ENCODE data around the gene RABGAP1L. TPM values are rescaled to one million over a fixed set of nuclear protein-coding genes. Genes with fewer than 3 reads are reported as not detected.

Gene RABGAP1L
- total and polyA plus RNA-seq, 2 donors (not counting 3 experiments of a cell fraction or from before 2014, with no cell fraction given), result 6.4 to 22.2 TPM

DNA sequence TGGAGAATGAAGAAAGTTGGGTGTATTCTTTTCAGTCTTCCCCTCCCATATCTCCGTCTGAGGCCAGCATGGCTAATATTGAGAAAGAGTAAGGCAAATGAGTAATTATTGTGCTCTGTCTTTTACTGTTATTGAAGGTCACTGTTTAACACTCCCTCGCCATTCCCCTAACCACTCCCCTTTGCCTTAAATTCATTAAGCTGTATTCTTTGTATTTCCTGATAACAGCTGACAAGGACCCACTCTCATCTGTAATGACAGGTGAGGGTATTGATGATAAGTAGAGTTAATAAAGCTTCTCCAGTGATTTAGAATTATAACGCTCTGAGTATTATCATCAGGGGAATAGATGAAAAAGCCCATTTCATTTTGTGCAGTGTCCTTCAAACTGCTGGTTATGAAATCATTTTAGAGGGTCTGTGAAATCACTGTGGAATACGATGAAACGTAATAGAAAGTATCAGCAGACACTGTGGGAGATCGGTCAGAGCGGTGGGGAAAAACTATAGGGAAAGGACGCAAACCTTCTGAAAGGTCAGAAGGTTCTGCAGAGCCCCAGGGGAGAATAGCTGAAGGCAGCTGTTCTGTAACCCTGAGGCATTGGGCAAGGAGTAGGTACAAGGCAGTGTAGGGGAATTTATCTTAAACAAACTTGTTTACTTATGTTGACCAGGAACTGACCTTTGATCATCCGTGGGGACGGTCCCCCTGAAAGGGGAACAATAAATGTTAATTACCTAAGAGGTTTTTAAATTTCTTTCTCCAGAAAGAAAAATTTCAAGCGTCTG is 794.2 kb downstream of the RABGAP1L start:
- H3K27me3 ChIP-seq (ENCODE audit: control insufficient read depth in 2 of 2, insufficient read depth in 2 of 2, low read length in 2 of 2), result peaks cover 0 to 5% of the 10 kb centered on the region in 2 experiments
- TF ChIP-seq POLR2A (IDR thresholded peaks at IDR 0.05; ENCODE audit: low read depth, low read length) (no peak), POLR2AphosphoS5 (IDR thresholded peaks at IDR 0.05; ENCODE audit: insufficient read depth, low read depth, low read length) (no peak), GATA2 (IDR thresholded peaks at IDR 0.05; ENCODE audit: insufficient read depth, insufficient read length, low read depth, low read length) (no peak), FOS (IDR thresholded peaks at IDR 0.05; ENCODE audit: borderline replicate concordance, insufficient read depth, low read length) (no peak), JUN (IDR thresholded peaks at IDR 0.05; ENCODE audit: borderline replicate concordance, insufficient read depth, insufficient read length, low read depth) (no peak), MYC (IDR thresholded peaks at IDR 0.05; ENCODE audit: low read depth, low read length) (no peak)
- TF ChIP-seq, protein P1, sequence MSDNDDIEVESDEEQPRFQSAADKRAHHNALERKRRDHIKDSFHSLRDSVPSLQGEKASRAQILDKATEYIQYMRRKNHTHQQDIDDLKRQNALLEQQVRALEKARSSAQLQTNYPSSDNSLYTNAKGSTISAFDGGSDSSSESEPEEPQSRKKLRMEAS (IDR thresholded peaks at IDR 0.05; ENCODE audit: insufficient read depth, insufficient read length), result no peak
- H3K9me1 ChIP-seq (replicated peaks; ENCODE audit: control insufficient read depth, extremely low read depth, insufficient read depth, low read length), result no peaks in the 10 kb centered on the region
- ChIA-PET POLR2A (interaction anchor here (0.6 kb wide), 1 partner anchor 21 kb away, joined by 3 read pairs; no protein-coding TSS in a partner anchor), CTCF (no interaction called here)
- no peak overlapping the region for H2AFZ ChIP-seq (ENCODE audit: low read depth, low read length)
- no peaks in the 10 kb centered on the region for H4K20me1 ChIP-seq (replicated peaks; ENCODE audit: control insufficient read depth, extremely low read depth, insufficient read depth, low read length)
- DNase-seq (ENCODE audit: low read depth, low spot score) (no peak), FAIRE-seq (no peak)
- H3K4me1 ChIP-seq (ENCODE audit: control insufficient read depth, extremely low read depth, insufficient read depth, low read length), result peaks cover 3% of the 10 kb centered on the region
- dilution Hi-C loops (cut with MboI; ENCODE audit: extremely low pct_ligation_motif_present, low sequenced_read_pairs) (no loop called here), intact Hi-C loops (cut with micrococcal nuclease) (no loop called here)
- H3K4me3 ChIP-seq (replicated peaks in 1 of 3; ENCODE audit: insufficient read depth in 1 of 3, low read depth in 1 of 3, low read length in 3 of 3), result no peak overlapping the region
- no peak overlapping the region for H3K9ac ChIP-seq (replicated peaks; ENCODE audit: extremely low read depth, insufficient read depth, low read length)
- H3K36me3 ChIP-seq (ENCODE audit: control insufficient read depth in 2 of 2, extremely low read depth in 1 of 2, insufficient read depth in 2 of 2, low read length in 2 of 2), result no peaks in the 10 kb centered on the region
- H3K9me3 ChIP-seq (replicated peaks; ENCODE audit: control insufficient read depth, insufficient read depth, low read length), result no peaks in the 10 kb centered on the region
- no peak overlapping the region for H3K27ac ChIP-seq (ENCODE audit: insufficient read depth, low read depth, low read length)
- H3K79me2 ChIP-seq (ENCODE audit: control insufficient read depth, insufficient read depth, low read length), result no peaks in the 10 kb centered on the region
- no TSS peak for BruUV-seq (replicated peaks)
- no peak overlapping the region for H3K4me2 ChIP-seq (ENCODE audit: insufficient read depth, low read length)

All from endothelial cell of umbilical vein (primary cell).